Activated effector memory CD4-positive, alpha-beta T cell treated with anti-CD3 and anti-CD28 coated beads, Interleukin-2, amount 50 U/mL, for 16 hours (primary cell): ENCODE data around the gene FOXF1.

Experiments used
- DNase-seq: peaks from one replicate; pipeline ENCODE4 v3.0.0-alpha.2; 2020

Gene FOXF1

DNA sequence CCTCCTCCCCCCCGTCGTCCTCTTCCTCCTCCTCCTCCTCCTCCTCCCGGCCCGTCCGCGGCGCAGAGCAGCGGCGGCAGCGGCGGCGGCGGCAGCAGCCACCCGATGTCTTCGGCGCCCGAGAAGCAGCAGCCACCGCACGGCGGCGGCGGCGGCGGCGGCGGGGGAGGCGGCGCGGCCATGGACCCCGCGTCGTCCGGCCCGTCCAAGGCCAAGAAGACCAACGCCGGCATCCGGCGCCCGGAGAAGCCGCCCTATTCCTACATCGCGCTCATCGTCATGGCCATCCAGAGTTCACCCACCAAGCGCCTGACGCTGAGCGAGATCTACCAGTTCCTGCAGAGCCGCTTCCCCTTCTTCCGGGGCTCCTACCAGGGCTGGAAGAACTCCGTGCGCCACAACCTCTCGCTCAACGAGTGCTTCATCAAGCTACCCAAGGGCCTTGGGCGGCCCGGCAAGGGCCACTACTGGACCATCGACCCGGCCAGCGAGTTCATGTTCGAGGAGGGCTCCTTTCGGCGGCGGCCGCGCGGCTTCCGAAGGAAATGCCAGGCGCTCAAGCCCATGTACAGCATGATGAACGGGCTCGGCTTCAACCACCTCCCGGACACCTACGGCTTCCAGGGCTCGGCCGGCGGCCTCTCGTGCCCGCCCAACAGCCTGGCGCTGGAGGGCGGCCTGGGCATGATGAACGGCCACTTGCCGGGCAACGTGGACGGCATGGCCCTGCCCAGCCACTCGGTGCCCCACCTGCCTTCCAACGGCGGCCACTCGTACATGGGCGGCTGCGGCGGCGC lies at the start of gene FOXF1:
Gene FOXF1 (plus strand): TSS at position 63 of the 797 bp plus-strand sequence. CDS start 43 bp downstream, at position 106.
- no peak for DNase-seq

DNA sequence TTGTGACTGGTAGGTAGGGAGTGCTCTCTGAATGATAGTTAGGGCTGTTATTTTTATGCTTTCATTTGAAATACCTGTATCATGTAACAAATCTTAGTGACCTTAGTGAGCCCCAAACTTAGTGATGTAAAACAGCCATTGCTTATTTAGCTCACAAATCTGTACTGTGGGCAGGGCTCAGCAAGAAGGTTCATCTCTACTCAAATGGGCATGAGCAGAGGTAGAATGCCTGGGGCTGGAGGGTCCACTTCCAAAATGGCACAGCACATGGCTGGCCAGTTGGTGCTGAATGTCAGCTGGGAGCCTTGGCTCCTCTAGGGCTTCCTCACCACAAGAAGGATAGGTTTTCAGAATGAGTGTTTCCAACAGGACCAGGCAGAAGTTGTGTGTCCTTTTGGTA lies 49.3 kb upstream of the FOXF1 start:
- DNase-seq = no peak

DNA sequence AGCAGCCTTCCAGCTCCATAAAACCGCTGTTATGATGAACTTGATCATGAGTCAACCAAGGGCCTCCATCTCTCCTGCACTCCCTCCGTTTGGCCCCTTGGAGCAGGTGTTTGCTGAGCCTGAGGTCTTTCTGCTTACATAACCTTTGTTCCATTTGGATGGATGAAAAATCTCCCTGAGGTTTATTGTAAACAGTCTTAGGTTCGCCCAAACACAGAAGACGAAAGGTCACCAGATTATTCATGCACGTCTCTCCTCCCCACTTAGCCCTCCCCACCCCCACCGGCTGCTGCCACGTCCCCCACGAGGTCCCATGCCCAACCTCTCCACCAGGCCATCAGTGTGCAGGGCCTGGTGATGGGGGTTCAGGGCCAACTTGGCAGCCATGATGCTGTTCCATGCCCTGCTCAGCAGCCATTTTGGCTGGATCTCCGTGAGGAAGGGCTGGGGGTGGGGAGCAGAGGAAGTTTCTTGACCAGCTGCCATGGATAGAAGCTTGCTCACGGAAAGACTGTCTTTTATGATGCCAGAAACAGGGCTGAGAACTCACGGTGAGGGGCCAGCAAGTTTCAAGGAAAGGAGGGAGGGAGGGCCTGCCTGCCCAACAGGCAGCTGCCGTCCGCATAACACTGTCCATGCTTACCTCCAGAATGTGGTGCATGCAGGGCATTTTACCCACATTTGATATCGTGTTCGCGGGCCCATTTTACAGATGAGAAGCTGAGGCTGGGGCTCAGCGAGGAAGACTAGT lies 47.8 kb upstream of the FOXF1 start:
- DNase-seq = no peak

GRCh38 chr16:86464044-86464443 lies 46.3 kb upstream of the FOXF1 start:
- no peak for DNase-seq

DNA sequence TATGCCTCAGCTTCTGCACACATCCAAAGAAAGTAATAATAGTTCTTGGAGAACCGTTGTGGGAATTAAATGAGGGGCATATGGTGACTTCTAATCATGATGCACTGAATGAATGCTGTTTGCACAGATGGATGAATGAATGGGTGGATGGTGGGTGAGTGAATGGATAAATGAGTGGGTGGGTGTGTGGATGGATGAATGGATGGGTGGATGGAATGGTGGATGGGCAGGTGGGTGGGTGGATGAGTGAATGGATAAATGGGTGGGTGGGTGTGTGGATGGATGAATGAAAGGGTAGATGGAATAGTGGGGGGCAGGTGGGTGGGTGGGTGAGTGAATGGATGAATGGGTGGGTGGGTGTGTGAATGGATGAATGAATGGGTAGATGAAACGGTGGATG lies 44.9 kb upstream of the FOXF1 start:
- no peak for DNase-seq

- DNase-seq = no peak
Observed at GRCh38 chr16:86466696-86467406, 43.5 kb upstream of the FOXF1 start.

DNA sequence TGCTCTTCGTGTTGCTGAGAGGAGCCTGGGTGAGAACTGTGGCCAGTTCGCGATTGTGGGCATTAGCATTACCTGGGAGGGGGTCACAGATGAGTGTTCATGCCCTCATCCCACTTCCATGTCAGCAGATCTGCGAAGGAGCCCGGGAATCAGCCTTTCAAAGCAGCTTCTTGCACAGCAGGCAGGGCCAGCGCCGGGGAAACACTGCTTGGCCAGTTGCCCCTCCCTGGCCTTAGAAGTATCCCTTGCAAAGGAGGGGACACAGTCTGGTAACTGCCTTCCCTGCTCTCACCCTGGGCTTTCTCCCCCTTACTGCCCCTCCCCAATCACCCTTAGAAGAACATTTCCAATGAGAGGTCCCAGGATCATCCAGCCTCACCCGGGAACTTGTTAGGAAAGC lies 42.8 kb upstream of the FOXF1 start:
- no peak for DNase-seq

DNA sequence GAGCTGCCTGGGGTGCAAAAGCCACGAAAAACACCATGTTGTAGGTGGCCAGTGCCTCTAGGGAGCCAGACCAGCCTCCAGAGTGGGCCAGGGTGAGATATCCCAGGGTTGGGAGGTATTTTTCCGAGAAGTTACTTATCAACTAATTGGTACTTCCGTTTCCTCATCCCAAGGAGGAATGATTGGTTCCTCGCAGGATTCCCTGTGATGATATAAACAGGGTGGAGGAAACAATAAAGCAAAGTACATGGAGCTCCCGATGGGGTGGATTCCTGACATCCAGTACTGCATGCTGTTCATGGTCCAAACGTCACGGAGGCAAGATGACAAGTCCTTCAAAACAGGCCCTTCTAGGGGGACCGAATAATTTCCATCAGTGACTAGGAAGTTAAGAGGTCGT lies 39.4 kb upstream of the FOXF1 start:
- DNase-seq = no peak

GRCh38 chr16:86471896-86472295 lies 38.4 kb upstream of the FOXF1 start:
- DNase-seq = no peak

GRCh38 chr16:86472366-86472765 lies 38.0 kb upstream of the FOXF1 start:
- no peak for DNase-seq

DNA sequence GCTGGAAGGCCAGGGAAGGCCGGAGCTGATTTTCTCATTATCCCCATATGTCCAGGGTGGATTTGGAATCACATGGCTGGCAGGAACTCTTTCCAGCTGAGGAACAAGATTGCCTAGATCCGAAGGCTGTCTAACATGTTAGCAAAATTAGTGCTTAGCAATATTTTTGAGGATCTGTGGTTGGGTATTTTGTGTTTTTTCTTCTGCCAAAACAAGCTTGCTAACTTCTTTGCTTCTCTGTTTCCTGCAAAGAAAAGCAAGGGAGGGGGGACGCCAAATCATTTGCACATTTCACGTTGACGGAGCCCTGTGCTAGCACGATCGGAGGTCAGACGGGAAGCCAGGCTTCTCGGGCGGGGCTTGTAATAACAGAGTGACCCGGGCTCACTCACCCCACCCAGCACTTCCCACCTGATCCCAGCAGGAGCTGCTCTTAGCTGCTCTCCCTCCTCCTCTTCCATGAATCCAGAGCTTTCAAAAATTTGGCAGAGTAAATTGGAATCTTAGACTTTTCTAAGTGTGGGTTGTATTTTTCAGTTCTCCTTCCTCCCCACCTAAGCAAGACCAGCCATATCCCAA lies 33.3 kb upstream of the FOXF1 start:
- no peak for DNase-seq

- no peak for DNase-seq
Observed at GRCh38 chr16:86477642-86478041, 32.7 kb upstream of the FOXF1 start.

DNA sequence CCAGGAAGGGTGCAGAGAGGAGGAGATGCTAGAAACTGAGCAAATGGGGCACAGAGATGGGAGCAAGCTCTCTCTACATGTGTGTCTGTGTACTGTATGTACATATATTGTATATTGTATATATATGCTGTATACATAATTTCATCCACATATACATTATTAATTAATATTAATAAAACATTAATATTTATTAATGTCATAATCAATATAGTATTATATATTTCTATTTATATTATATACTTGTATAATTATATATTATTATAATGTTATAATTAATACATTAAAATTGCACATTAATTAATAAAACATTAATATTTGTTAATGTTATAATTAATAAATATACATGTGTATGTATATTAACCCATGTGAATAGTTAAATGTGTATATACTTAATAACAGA lies 31.5 kb upstream of the FOXF1 start:
- DNase-seq = no peak

GRCh38 chr16:86479419-86479818 lies 30.9 kb upstream of the FOXF1 start:
- no peak for DNase-seq

GRCh38 chr16:86480444-86480843 lies 29.9 kb upstream of the FOXF1 start:
- DNase-seq = no peak

DNA sequence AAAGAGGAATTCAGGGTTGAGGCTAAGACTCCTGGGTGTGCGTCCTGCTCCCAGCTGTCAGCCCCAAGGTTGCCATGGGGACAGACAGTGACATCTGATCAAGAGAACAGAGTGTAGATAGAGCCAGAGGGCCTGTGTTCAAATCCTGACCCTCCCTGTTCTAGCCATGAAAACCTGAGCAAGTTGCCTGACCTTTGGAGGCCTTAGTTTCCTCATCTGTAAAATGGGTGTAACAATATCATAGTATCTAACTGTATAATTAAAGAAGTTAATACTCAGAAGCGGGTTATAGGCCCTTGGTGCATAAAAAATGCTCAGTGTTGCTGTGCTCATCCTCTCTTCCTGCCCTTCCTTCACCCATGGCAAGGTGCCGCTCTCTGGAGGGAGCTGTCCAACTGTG lies 28.7 kb upstream of the FOXF1 start:
- DNase-seq = no peak

DNA sequence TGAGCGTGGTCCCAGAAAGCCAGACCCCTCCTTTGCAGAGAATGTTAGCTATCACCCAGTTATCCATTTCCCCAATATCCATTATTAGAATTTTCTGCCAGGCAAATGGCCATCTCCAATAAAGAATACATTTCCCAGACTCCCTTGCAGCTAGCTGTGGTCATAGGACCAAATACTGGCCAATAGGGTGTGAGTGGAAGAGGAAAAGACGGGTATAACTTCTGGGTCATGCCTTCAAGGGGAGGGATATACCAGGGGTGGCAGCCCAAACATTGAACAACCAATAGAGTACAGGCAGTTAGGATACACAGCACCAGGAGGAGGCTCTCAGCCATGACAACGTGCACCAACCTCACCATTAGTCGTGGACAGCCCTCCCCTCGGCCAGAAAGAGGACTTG lies 26.1 kb upstream of the FOXF1 start:
- DNase-seq = no peak

DNA sequence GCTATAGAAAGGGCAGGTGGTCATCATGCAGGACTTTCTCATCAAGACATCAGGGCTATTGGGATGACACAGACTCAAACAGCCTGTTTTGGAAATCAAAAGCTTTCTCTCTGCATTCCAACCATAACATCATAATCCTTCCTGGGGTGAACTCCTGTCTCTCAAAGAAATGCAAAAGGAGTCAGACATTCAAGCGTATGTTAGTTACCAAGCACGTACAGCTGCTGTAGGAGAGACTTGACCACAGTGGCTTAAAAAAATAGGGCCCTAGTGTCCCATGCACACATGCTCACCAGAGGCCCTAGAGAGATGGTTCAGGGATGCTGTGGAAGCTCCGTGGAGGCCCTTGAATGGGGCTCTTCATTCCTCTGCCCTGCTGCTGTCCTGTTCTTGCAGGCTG lies 24.6 kb upstream of the FOXF1 start:
- DNase-seq = no peak

DNA sequence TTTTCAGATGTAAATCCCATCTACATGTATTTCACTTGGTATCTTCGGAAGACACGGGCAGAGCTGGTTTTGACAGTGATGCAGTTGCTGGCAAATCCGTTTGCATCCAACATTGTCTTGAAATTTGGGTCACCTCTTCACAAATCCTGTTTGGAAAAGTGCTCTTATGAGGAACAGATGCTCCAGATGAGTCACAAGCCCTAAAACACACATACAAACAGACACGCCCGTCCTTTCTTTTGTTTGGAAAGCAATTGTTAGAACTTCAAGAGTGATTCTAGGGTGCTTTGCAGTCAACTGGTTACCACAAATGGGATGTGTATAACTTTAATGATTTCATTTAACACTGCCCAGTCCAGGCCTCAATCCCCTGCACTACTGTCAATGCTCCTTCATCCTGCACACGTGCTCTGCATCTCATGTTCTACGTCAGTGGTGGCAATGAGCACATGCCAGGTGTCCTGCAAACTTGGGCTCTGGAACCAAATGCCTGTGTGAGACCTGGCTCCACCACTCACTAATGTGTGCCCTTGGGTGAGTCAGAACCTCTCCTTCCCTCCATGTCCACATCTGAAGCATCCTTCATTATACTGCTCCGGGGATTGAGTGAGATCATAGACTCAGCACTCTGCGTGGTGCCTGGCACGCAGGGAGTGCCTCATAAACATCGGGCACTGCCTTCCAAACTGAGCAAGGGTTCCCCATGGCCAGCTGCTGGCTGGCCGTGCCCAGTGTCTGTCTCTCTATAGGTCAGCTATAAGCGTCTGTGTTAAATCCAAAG lies 19.3 kb upstream of the FOXF1 start:
- no peak for DNase-seq

- no peak for DNase-seq
Observed at GRCh38 chr16:86491640-86492023, 18.7 kb upstream of the FOXF1 start.

- no peak for DNase-seq
Observed at GRCh38 chr16:86492267-86492960, 17.9 kb upstream of the FOXF1 start.
